Panc1 (cell line): Measurements from ENCODE around the gene LHFPL3.

Experiments used
- CTCF ChIP-seq: fragments of 450-650 bp; IDR thresholded peaks from 2 replicates; pipeline ENCODE4 v1.5.1; 2017; ENCODE audit warnings: mild to moderate bottlenecking
- POLR2AphosphoS5 ChIP-seq: IDR thresholded peaks from 2 replicates; pipeline ENCODE4 v1.6.1; 2012; ENCODE audit warnings: mild to moderate bottlenecking, low read depth, low read length, moderate library complexity
- REST ChIP-seq, 2 experiments: IDR thresholded peaks; 2 replicates each; pipeline ENCODE4 v1.6.1; 2011 to 2012; ENCODE audit warnings: low read depth in 2 of 2, control low read depth in 1 of 2, low read length in 1 of 2, mild to moderate bottlenecking in 1 of 2, moderate library complexity in 1 of 2; ENCODE audit not compliant: insufficient read depth in 1 of 2
- SIN3A ChIP-seq: IDR thresholded peaks from 2 replicates; pipeline ENCODE4 v1.6.1; 2012; ENCODE audit warnings: low read depth, mild to moderate bottlenecking, low read length, moderate library complexity, borderline replicate concordance; ENCODE audit not compliant: insufficient read depth
- TCF7L2 ChIP-seq: IDR thresholded peaks from 2 replicates; pipeline ENCODE4 v1.6.1; 2011; ENCODE audit warnings: mild to moderate bottlenecking, low read depth, low read length, inconsistent platforms

GRCh38 chr7:104789780-104790179 lies 461.4 kb downstream of the LHFPL3 start:
- TF ChIP-seq CTCF (no peak), REST (IDR thresholded peaks at IDR 0.05; ENCODE audit: insufficient read depth in 1 of 2, low read depth in 2 of 2, low read length in 1 of 2) (no peak), POLR2AphosphoS5 (no peak), SIN3A (no peak), TCF7L2 (no peak)
